HepG2 (cell line): ENCODE results near the gene DUSP16. TPM values are rescaled to one million over a fixed set of nuclear protein-coding genes. Genes with fewer than 3 reads are reported as not detected.

ENCODE experiments used
- ATAC-seq: fragments of 200-7000 bp; cut with Tn5 transposase; 3 replicates; pipeline ENCODE4 v1.9.1; 2020; ENCODE audit warnings: mild to moderate bottlenecking, moderate library complexity
- BruUV-seq: library from RNA; stranded (reverse); fragments of 400-500 nt; replicated peaks from 2 replicates; lab custom pipeline; 2021; lab: Mats Ljungman, UMichigan
- CTCF ChIA-PET: fragments of 300-600 bp; formaldehyde crosslinking; extraction: SDS; loops from one replicate; lab custom pipeline; 2021; ENCODE audit warnings: low total read pairs, inconsistent platforms, low intra/inter-chr PET ratio; lab: Yijun Ruan, JAX
- POLR2A ChIA-PET: fragments of 350-600 bp; sonication (Branson Sonifier 250); formaldehyde crosslinking; loops from one replicate; lab custom pipeline; 2020; ENCODE audit warnings: antibody characterized with exemption, inconsistent platforms; lab: Yijun Ruan, JAX
- DNase-seq: peaks from one replicate; pipeline ENCODE4 v3.0.0-alpha.2; 2015; ENCODE audit warnings: low spot score
- FAIRE-seq: peaks from 3 replicates; lab custom pipeline; 2011; peaks lifted over from hg19 to GRCh38; lab: Jason Lieb, UNC
- H2AFZ ChIP-seq: one replicate; pipeline ENCODE4 v1.6.1; 2011; ENCODE audit warnings: low read length, inconsistent platforms
- H3K27ac ChIP-seq: fragments of 300-600 bp; 3 replicates; pipeline ENCODE4 v1.8.0; 2011; ENCODE audit warnings: mixed run types, mild to moderate bottlenecking, mixed read lengths, low read length, inconsistent platforms; ENCODE audit not compliant: insufficient read depth; ENCODE audit errors: extremely low read length
- H3K27me3 ChIP-seq, 2 experiments: fragments of 200-600 bp in 1 of 2; 2 replicates in 1 of 2; 3 replicates in 1 of 2; pipeline versions ENCODE4 v1.6.0 to v1.8.0; 2011; ENCODE audit warnings: low read length in 2 of 2, mild to moderate bottlenecking in 2 of 2, moderate library complexity in 2 of 2, inconsistent platforms in 1 of 2; ENCODE audit not compliant: insufficient read depth in 2 of 2, control insufficient read depth in 1 of 2
- H3K36me3 ChIP-seq, 2 experiments: fragments of 200-600 bp in 1 of 2; replicated peaks in 1 of 2; 2 replicates in 1 of 2; 3 replicates in 1 of 2; pipeline versions ENCODE4 v1.5.1 to v1.8.0; 2011; ENCODE audit warnings: low read length in 2 of 2, inconsistent platforms in 1 of 2; ENCODE audit not compliant: insufficient read depth in 2 of 2, control insufficient read depth in 1 of 2
- H3K4me1 ChIP-seq: 2 replicates; pipeline ENCODE4 v1.5.1; 2012; ENCODE audit warnings: low read length, inconsistent platforms; ENCODE audit not compliant: insufficient read depth
- H3K4me2 ChIP-seq: 2 replicates; pipeline ENCODE4 v1.6.0; 2011; ENCODE audit warnings: low read depth, low read length, inconsistent platforms
- H3K4me3 ChIP-seq, 3 experiments: fragments of 200-600 bp in 1 of 3; sonication (generic), shearing (Covaris generic) in 1 of 3; replicated peaks in 1 of 3; 2 replicates each; pipeline ENCODE4 v1.5.1; 2011 to 2016; ENCODE audit warnings: low read length in 3 of 3, inconsistent platforms in 2 of 3, low read depth in 2 of 3, mild to moderate bottlenecking in 2 of 3, control low read depth in 1 of 3, mixed read lengths in 1 of 3; ENCODE audit not compliant: insufficient read depth in 1 of 3
- H3K79me2 ChIP-seq: one replicate; pipeline ENCODE4 v1.6.1; 2011; ENCODE audit warnings: low read length, inconsistent platforms; ENCODE audit not compliant: insufficient read depth
- H3K9ac ChIP-seq: 2 replicates; pipeline ENCODE4 v1.6.0; 2011; ENCODE audit warnings: mild to moderate bottlenecking, low read depth, low read length, inconsistent platforms; ENCODE audit not compliant: insufficient read depth
- H3K9me3 ChIP-seq: 2 replicates; pipeline ENCODE4 v1.5.1; 2012; ENCODE audit warnings: mild to moderate bottlenecking, low read length
- H4K20me1 ChIP-seq: 2 replicates; pipeline ENCODE4 v1.6.0; 2011; ENCODE audit warnings: inconsistent platforms, mild to moderate bottlenecking, low read length, moderate library complexity; ENCODE audit not compliant: insufficient read depth
- NPAS2 ChIP-seq: sonication (generic); formaldehyde crosslinking; IDR thresholded peaks from 2 replicates; pipeline ENCODE4 v1.8.0; 2022; ENCODE audit warnings: mild to moderate bottlenecking, missing genetic modification reagents, borderline replicate concordance
- POLR2AphosphoS2 ChIP-seq: IDR thresholded peaks from 2 replicates; pipeline ENCODE4 v1.6.1; 2011; ENCODE audit warnings: low read depth, low read length, improper control_type of control experiment
- POLR2G ChIP-seq: fragments of 200-400 bp; formaldehyde crosslinking; IDR thresholded peaks from 2 replicates; pipeline ENCODE4 v1.6.1; 2018; ENCODE audit warnings: mild to moderate bottlenecking, low read depth, low read length, moderate library complexity
- PRMT3 ChIP-seq: sonication (generic); formaldehyde crosslinking; IDR thresholded peaks from 2 replicates; pipeline ENCODE4 v1.8.1; 2022; ENCODE audit warnings: low read depth, mild to moderate bottlenecking, moderate library complexity, missing genetic modification reagents, borderline replicate concordance
- SAFB2 ChIP-seq: sonication (generic); formaldehyde crosslinking; IDR thresholded peaks from 2 replicates; pipeline ENCODE4 v1.5.1; 2020; ENCODE audit warnings: missing genetic modification reagents, low read depth, mild to moderate bottlenecking, borderline replicate concordance
- ZNF546 ChIP-seq: sonication (generic); formaldehyde crosslinking; conservative IDR thresholded peaks from 2 replicates; pipeline ENCODE4 v1.8.1; 2023; ENCODE audit warnings: mild to moderate bottlenecking, missing genetic modification reagents
- WGBS: methylation state at CpG from one replicate; pipeline ENCODE4 v1.1.6; 2017; ENCODE audit warnings: low lambda C conversion rate; 5-methylcytosine and 5-hydroxymethylcytosine counted together
- in situ Hi-C: cut with HindIII; loops from 2 replicates; pipeline ENCODE4 v1.10.0; 2017; ENCODE audit warnings: low pct_unique_long_range_greater_than_20kb; ENCODE audit not compliant: extremely low pct_ligation_motif_present
- intact Hi-C: fragments of 100-400 bp; cut with micrococcal nuclease; formaldehyde crosslinking; loops from one replicate; pipeline ENCODE4 v1.10.0; 2022; ENCODE audit not compliant: unreplicated experiment
- polyA plus RNA-seq, 8 experiments: library from polyadenylated mRNA; depleted of rRNA in 3 of 8; stranded (reverse) in 7 of 8; unstranded in 1 of 8; fragments of >200 nt; fragmentation: Illumina TruSeq in 4 of 8; extraction: Trizol in 4 of 8; gene quantifications; 2 replicates each; pipeline versions ENCODE4 v1.2.1 to v1.2.3, GENCODE V29; 2011 to 2016; ENCODE audit warnings: low read depth in 4 of 8, missing spikeins in 1 of 8, mixed read lengths in 1 of 8; ENCODE audit not compliant: insufficient read depth in 1 of 8
- total RNA-seq, 5 experiments: library from RNA; depleted of rRNA; stranded (reverse); fragments of >200 nt; fragmentation: Illumina TruSeq; extraction: Trizol; gene quantifications; 2 replicates each; pipeline ENCODE4 v1.2.3, GENCODE V29; 2016; ENCODE audit warnings: low read depth in 1 of 5
- TF ChIP-seq, protein P1 (sequence below), 2 experiments: IDR thresholded peaks; 2 replicates each; pipeline ENCODE4 v1.6.1; 2011 to 2012; ENCODE audit warnings: low read length in 2 of 2, borderline replicate concordance in 1 of 2, low read depth in 1 of 2, mild to moderate bottlenecking in 1 of 2, moderate library complexity in 1 of 2

Gene DUSP16
- total and polyA plus RNA-seq, 2 of the 13 experiments (the other 11 are each of a cell fraction or from before 2014, with no cell fraction given) = 45.7 to 46.6 TPM

DNA sequence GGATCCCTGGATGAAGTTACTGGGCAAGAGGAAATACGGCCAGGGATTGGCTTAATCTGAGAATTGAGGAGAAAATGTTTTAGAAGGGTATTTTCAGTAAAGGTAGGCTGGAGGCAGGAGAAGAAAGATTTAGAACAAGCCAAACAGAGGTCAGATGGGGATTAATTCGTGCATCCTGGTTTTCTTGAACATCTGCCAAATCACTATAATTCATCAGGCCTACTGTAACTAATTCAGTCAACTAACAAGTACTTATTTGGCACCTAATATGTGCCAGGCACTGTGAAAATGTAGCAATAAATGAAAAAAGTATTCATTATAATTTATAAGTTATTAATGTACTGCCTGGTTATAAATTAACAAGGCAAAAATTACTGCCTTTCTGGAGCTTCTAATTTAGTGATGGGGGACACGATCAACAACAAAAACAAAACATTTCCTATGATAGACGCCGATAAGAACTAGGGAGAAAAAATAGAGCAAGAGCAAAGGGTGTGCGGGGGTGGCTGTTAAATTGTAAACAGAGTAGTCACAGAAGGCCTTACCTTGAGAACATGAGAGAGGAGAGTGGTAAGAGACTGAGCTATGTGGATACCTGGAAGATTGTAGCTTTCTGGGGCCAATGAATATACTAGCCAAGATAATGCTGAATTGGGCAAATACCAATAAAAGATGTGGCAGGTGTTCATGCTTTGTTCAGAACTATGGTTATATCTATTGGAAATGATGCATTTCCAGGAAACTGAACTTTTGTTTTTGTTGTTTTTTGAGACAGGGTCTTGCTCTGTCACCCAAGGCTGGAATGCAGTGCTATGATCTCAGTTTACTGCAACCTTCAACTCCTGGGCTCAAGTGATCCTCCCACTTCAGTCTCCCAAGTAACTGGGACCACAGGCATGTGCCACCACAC, 34.0 kb downstream of the DUSP16 start:
- in situ Hi-C loops = no loop called here
- FAIRE-seq (no peak), ATAC-seq (no peak), DNase-seq (no peak)
- intact Hi-C loops = no loop called here
- Histone ChIP-seq H4K20me1 (peaks cover 10% of the 10 kb centered on the region), H3K9me3 (no peaks in the 10 kb centered on the region), H3K4me2 (no peak overlapping the region), H3K9ac (no peak overlapping the region), H3K27ac (no peak overlapping the region), H3K4me1 (peaks cover 69% of the 10 kb centered on the region), H3K4me3 (no peak overlapping the region), H3K27me3 (no peaks in the 10 kb centered on the region), H3K36me3 (peaks cover 0 to 18% of the 10 kb centered on the region in 2 experiments; a peak in 3 of 5 replicates), H2AFZ (no peak overlapping the region), H3K79me2 (peaks cover 60% of the 10 kb centered on the region)
- CTCF ChIA-PET = no interaction called here
- no peak for TF ChIP-seq PRMT3
- TF ChIP-seq ZNF546 (CRISPR knock-in tag) = no peak
- 0 out of 2 replicates have a peak, but pooled peaks have one; percentile 23 for TF ChIP-seq POLR2G
- TF ChIP-seq POLR2AphosphoS2 = 0 out of 2 replicates have a peak, but pooled peaks have one; percentile 1
- TF ChIP-seq, protein P1, sequence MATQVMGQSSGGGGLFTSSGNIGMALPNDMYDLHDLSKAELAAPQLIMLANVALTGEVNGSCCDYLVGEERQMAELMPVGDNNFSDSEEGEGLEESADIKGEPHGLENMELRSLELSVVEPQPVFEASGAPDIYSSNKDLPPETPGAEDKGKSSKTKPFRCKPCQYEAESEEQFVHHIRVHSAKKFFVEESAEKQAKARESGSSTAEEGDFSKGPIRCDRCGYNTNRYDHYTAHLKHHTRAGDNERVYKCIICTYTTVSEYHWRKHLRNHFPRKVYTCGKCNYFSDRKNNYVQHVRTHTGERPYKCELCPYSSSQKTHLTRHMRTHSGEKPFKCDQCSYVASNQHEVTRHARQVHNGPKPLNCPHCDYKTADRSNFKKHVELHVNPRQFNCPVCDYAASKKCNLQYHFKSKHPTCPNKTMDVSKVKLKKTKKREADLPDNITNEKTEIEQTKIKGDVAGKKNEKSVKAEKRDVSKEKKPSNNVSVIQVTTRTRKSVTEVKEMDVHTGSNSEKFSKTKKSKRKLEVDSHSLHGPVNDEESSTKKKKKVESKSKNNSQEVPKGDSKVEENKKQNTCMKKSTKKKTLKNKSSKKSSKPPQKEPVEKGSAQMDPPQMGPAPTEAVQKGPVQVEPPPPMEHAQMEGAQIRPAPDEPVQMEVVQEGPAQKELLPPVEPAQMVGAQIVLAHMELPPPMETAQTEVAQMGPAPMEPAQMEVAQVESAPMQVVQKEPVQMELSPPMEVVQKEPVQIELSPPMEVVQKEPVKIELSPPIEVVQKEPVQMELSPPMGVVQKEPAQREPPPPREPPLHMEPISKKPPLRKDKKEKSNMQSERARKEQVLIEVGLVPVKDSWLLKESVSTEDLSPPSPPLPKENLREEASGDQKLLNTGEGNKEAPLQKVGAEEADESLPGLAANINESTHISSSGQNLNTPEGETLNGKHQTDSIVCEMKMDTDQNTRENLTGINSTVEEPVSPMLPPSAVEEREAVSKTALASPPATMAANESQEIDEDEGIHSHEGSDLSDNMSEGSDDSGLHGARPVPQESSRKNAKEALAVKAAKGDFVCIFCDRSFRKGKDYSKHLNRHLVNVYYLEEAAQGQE (IDR thresholded peaks at IDR 0.05; ENCODE audit: borderline replicate concordance in 1 of 2, low read depth in 1 of 2, low read length in 2 of 2) = no peak
- no peak for TF ChIP-seq NPAS2
- TF ChIP-seq SAFB2 (CRISPR knock-in tag) = no peak
- BruUV-seq = TSS peak; percentile 1
- POLR2A ChIA-PET = no interaction called here
- 94% methylated on average over 6 of the region's 6 CpGs for WGBS
